K562 (cell line): ENCODE measurements around the gene LAMTOR4. TPM values are rescaled to one million over a fixed set of nuclear protein-coding genes. Genes with fewer than 3 reads are reported as not detected.

Source experiments
- ATAC-seq: fragments of 200-7000 bp; cut with Tn5 transposase; 3 replicates; pipeline ENCODE4 v1.9.1; 2020; ENCODE audit warnings: moderate library complexity
- BruUV-seq: library from RNA; stranded (reverse); fragments of 400-500 nt; replicated peaks from 2 replicates; lab custom pipeline; 2021; lab: Mats Ljungman, UMichigan
- CTCF ChIA-PET: fragments of 300-600 bp; formaldehyde crosslinking; extraction: SDS; loops from one replicate; lab custom pipeline; 2021; ENCODE audit warnings: low intra/inter-chr PET ratio; lab: Yijun Ruan, JAX
- POLR2A ChIA-PET: fragments of 300-600, 350-650 bp; sonication (Branson Sonifier 250); formaldehyde crosslinking; extraction: SDS; loops from one replicate; lab custom pipeline; 2021; ENCODE audit warnings: antibody characterized with exemption, inconsistent platforms; lab: Yijun Ruan, JAX
- DNase-seq, 4 experiments: peaks; one replicate each; pipeline versions ENCODE4 v3.0.0 to v3.0.0-alpha.2; 2011 to 2018; ENCODE audit warnings: low spot score in 3 of 4, mixed read lengths in 3 of 4; ENCODE audit errors: extremely low read depth in 1 of 4
- FAIRE-seq: peaks from 2 replicates; lab custom pipeline; 2011; peaks lifted over from hg19 to GRCh38; lab: Jason Lieb, UNC
- H2AFZ ChIP-seq: 2 replicates; pipeline ENCODE4 v1.6.0; 2011; ENCODE audit warnings: low read depth, low read length, control low read depth, inconsistent platforms
- H3K27ac ChIP-seq: fragments of 200-600 bp; 3 replicates; pipeline ENCODE4 v1.8.0; 2011; ENCODE audit warnings: low read depth, mild to moderate bottlenecking, control low read depth, inconsistent platforms, low read length, moderate library complexity, mixed read lengths; ENCODE audit errors: extremely low read depth
- H3K27me3 ChIP-seq, 2 experiments: fragments of 300-600 bp in 1 of 2; 2 replicates in 1 of 2; 3 replicates in 1 of 2; pipeline versions ENCODE4 v1.6.0 to v1.8.0; 2011; ENCODE audit warnings: inconsistent platforms in 2 of 2, low read length in 2 of 2, mild to moderate bottlenecking in 1 of 2, mixed read lengths in 1 of 2, moderate library complexity in 1 of 2; ENCODE audit not compliant: control insufficient read depth in 2 of 2, insufficient read depth in 2 of 2
- H3K36me3 ChIP-seq: fragments of 300-600 bp; 3 replicates; pipeline ENCODE4 v1.8.0; 2011; ENCODE audit warnings: mild to moderate bottlenecking, low read length, inconsistent platforms; ENCODE audit not compliant: control insufficient read depth, insufficient read depth
- H3K4me1 ChIP-seq, 2 experiments: fragments of 200-600 bp in 1 of 2; replicated peaks in 1 of 2; 2 replicates in 1 of 2; 3 replicates in 1 of 2; pipeline versions ENCODE4 v1.5.1 to v1.8.0; 2011; ENCODE audit warnings: inconsistent platforms in 2 of 2, low read length in 2 of 2, mild to moderate bottlenecking in 1 of 2, mixed read lengths in 1 of 2, moderate library complexity in 1 of 2; ENCODE audit not compliant: control insufficient read depth in 2 of 2, insufficient read depth in 2 of 2
- H3K4me2 ChIP-seq: 2 replicates; pipeline ENCODE4 v1.6.1; 2011; ENCODE audit warnings: low read length, control low read depth, inconsistent platforms, mixed read lengths; ENCODE audit not compliant: insufficient read depth
- H3K4me3 ChIP-seq: fragments of 200-600 bp; sonication (generic), shearing (Covaris generic); 2 replicates; pipeline ENCODE4 v1.5.1; 2016; ENCODE audit warnings: control low read depth, inconsistent platforms
- H3K79me2 ChIP-seq: fragments of 200-600 bp; 3 replicates; pipeline ENCODE4 v1.8.0; 2011; ENCODE audit warnings: low read length, inconsistent platforms; ENCODE audit not compliant: control insufficient read depth, insufficient read depth
- H3K9ac ChIP-seq, 2 experiments: 2 replicates each; pipeline versions ENCODE4 v1.6.0 to v1.6.1; 2011; ENCODE audit warnings: low read depth in 2 of 2, low read length in 2 of 2, control low read depth in 1 of 2, inconsistent platforms in 1 of 2, mild to moderate bottlenecking in 1 of 2, mixed read lengths in 1 of 2; ENCODE audit not compliant: insufficient read depth in 1 of 2
- H3K9me1 ChIP-seq: one replicate; pipeline ENCODE4 v1.6.0; 2011; ENCODE audit warnings: inconsistent platforms, mild to moderate bottlenecking, low read length, moderate library complexity; ENCODE audit not compliant: control insufficient read depth, insufficient read depth
- H3K9me3 ChIP-seq: replicated peaks from 2 replicates; pipeline ENCODE4 v1.5.1; 2011; ENCODE audit warnings: low read depth, low read length, inconsistent platforms; ENCODE audit not compliant: control insufficient read depth, insufficient read depth
- H4K20me1 ChIP-seq: replicated peaks from 2 replicates; pipeline ENCODE4 v1.6.1; 2011; ENCODE audit warnings: low read length, inconsistent platforms, mixed read lengths; ENCODE audit not compliant: control insufficient read depth, insufficient read depth
- C11orf30 ChIP-seq: fragments of 450-650 bp; IDR thresholded peaks from 2 replicates; pipeline ENCODE4 v1.6.1; 2016; ENCODE audit warnings: low read depth, mild to moderate bottlenecking
- CGGBP1 ChIP-seq: fragments of 250-450 bp; sonication (Bioruptor Pico); IDR thresholded peaks from 2 replicates; pipeline ENCODE4 v1.9.0; 2021; ENCODE audit warnings: mild to moderate bottlenecking
- CTBP1 ChIP-seq: fragments of 450-650 bp; IDR thresholded peaks from 2 replicates; pipeline ENCODE4 v1.6.1; 2016; ENCODE audit warnings: borderline replicate concordance
- ELF2 ChIP-seq: fragments of 250-450 bp; sonication (Bioruptor Pico); IDR thresholded peaks from 2 replicates; pipeline ENCODE4 v1.5.0; 2021; ENCODE audit warnings: mild to moderate bottlenecking
- FOXM1 ChIP-seq, 2 experiments: fragments of 450-650 bp in 1 of 2; sonication (generic) in 1 of 2; formaldehyde crosslinking in 1 of 2; IDR thresholded peaks; 2 replicates each; pipeline versions ENCODE4 v1.6.1 to v1.9.0; 2017 to 2022; ENCODE audit warnings: low read depth in 2 of 2, mild to moderate bottlenecking in 2 of 2, missing genetic modification reagents in 1 of 2, moderate library complexity in 1 of 2
- JUN ChIP-seq, 2 experiments: sonication (generic) in 1 of 2; formaldehyde crosslinking in 1 of 2; IDR thresholded peaks; 2 replicates each; pipeline versions ENCODE4 v1.6.1 to v1.8.0; 2012 to 2022; ENCODE audit warnings: borderline replicate concordance in 2 of 2, mild to moderate bottlenecking in 2 of 2, improper control_type of control experiment in 1 of 2, low read depth in 1 of 2, low read length in 1 of 2, missing genetic modification reagents in 1 of 2
- RCOR1 ChIP-seq, 2 experiments: IDR thresholded peaks; 2 replicates each; pipeline ENCODE4 v1.6.1; 2012; ENCODE audit warnings: low read depth in 2 of 2, low read length in 2 of 2, borderline replicate concordance in 1 of 2, improper control_type of control experiment in 1 of 2
- RFX5 ChIP-seq: IDR thresholded peaks from 2 replicates; pipeline ENCODE4 v1.6.1; 2011; ENCODE audit warnings: low read depth, mild to moderate bottlenecking, improper control_type of control experiment, low read length
- SPI1 ChIP-seq: IDR thresholded peaks from 2 replicates; pipeline ENCODE4 v1.6.1; 2011; ENCODE audit warnings: low read depth, low read length, control low read depth, borderline replicate concordance
- SUPT5H ChIP-seq: fragments of 450-650 bp; IDR thresholded peaks from 2 replicates; pipeline ENCODE4 v1.6.1; 2016
- TCF3 ChIP-seq: sonication (generic); formaldehyde crosslinking; IDR thresholded peaks from 2 replicates; pipeline ENCODE4 v1.4.0; 2020; ENCODE audit warnings: mild to moderate bottlenecking, missing genetic modification reagents
- TEAD2 ChIP-seq: fragments of 450-650 bp; IDR thresholded peaks from 2 replicates; pipeline ENCODE4 v1.6.1; 2016; ENCODE audit warnings: missing genetic modification characterization, control low read depth, missing compliant biosample characterization
- TEAD4 ChIP-seq, 2 experiments: sonication (generic) in 1 of 2; formaldehyde crosslinking in 1 of 2; IDR thresholded peaks; 2 replicates each; pipeline versions ENCODE4 v1.6.1 to v1.8.0; 2012 to 2022; ENCODE audit warnings: borderline replicate concordance in 1 of 2, inconsistent platforms in 1 of 2, low read length in 1 of 2, mild to moderate bottlenecking in 1 of 2, missing genetic modification reagents in 1 of 2
- VEZF1 ChIP-seq: fragments of 200-800 bp; sonication (Bioruptor generic); IDR thresholded peaks from 2 replicates; pipeline ENCODE4 v1.6.1; 2017; ENCODE audit warnings: missing genetic modification characterization, missing compliant biosample characterization
- YY1 ChIP-seq, 3 experiments: IDR thresholded peaks; 2 replicates each; pipeline ENCODE4 v1.6.1; 2011; ENCODE audit warnings: low read length in 2 of 3, mild to moderate bottlenecking in 2 of 3, moderate library complexity in 2 of 3, borderline replicate concordance in 1 of 3, control low read depth in 1 of 3, low read depth in 1 of 3; ENCODE audit not compliant: insufficient read depth in 3 of 3, insufficient replicate concordance in 2 of 3, control insufficient read depth in 1 of 3, insufficient read length in 1 of 3; ENCODE audit errors: extremely low read depth in 1 of 3
- ZBTB7A ChIP-seq: IDR thresholded peaks from 2 replicates; pipeline ENCODE4 v1.6.1; 2011; ENCODE audit warnings: low read depth, mild to moderate bottlenecking, low read length, moderate library complexity, borderline replicate concordance; ENCODE audit not compliant: control insufficient read depth
- ZFX ChIP-seq: sonication (generic); formaldehyde crosslinking; IDR thresholded peaks from 2 replicates; pipeline ENCODE4 v1.8.0; 2022; ENCODE audit warnings: mild to moderate bottlenecking, missing genetic modification reagents, moderate library complexity
- ZKSCAN1 ChIP-seq: fragments of 150-350 bp; IDR thresholded peaks from 2 replicates; pipeline ENCODE4 v1.6.1; 2016; ENCODE audit warnings: low read depth, low read length
- ZNF197 ChIP-seq: fragments of 200-800 bp; sonication (Bioruptor generic); IDR thresholded peaks from 2 replicates; pipeline ENCODE4 v1.6.1; 2016; ENCODE audit warnings: low read depth, missing genetic modification characterization, missing compliant biosample characterization
- WGBS: fragments of 100-300 bp; shearing (Covaris generic); methylation state at CpG from one replicate; pipeline ENCODE4 v1.1.6; 2016; ENCODE audit warnings: low coverage, mixed read lengths; ENCODE audit not compliant: insufficient coverage; ENCODE audit errors: missing lambda C conversion rate; 5-methylcytosine and 5-hydroxymethylcytosine counted together
- in situ Hi-C: fragments of 300-500 bp; cut with MboI; formaldehyde crosslinking; loops from 4 replicates; pipeline ENCODE4 v1.15.0; 2018; ENCODE audit warnings: inconsistent platforms, mixed read lengths
- intact Hi-C: fragments of 100-400 bp; cut with micrococcal nuclease; formaldehyde crosslinking; loops from 2 replicates; pipeline ENCODE4 v1.14.2; 2022
- polyA plus RNA-seq, 8 experiments: library from polyadenylated mRNA; depleted of rRNA in 4 of 8; stranded (reverse) in 5 of 8; unstranded in 3 of 8; fragments of >200 nt; fragmentation: Nextera tagmentation in 2 of 8; fragmentation: Illumina TruSeq in 1 of 8; extraction: Ambion mirVana in 2 of 8; extraction: Trizol in 1 of 8; gene quantifications; 2 replicates each; pipeline versions ENCODE4 v1.2.1 to v1.2.3, GENCODE V29; 2011 to 2014; ENCODE audit warnings: inconsistent platforms in 1 of 8, missing spikeins in 1 of 8
- total RNA-seq, 7 experiments: library from RNA; depleted of rRNA in 6 of 7; stranded (reverse); fragments of >200 nt in 6 of 7; fragmentation: Illumina TruSeq in 2 of 7; extraction: Trizol in 2 of 7; gene quantifications; 2 replicates each; pipeline versions ENCODE4 v1.2.1 to v1.2.3, GENCODE V29; 2011 to 2021; ENCODE audit warnings: low replicate concordance in 1 of 7

The LAMTOR4 gene
- total and polyA plus RNA-seq, 9 of the 15 experiments (the other 6 are each of a cell fraction or from before 2014, with no cell fraction given) = 79.6 to 314 (median 195) TPM

- Histone ChIP-seq H3K9me1 (no peaks in the 10 kb centered on the region), H3K27ac (peak overlapping the region; percentile 65), H2AFZ (peak overlapping the region; percentile 71), H3K79me2 (peaks cover 36% of the 10 kb centered on the region), H3K4me1 (peaks cover 35 to 69% of the 10 kb centered on the region in 2 experiments), H3K36me3 (no peaks in the 10 kb centered on the region; the same call in 2 of the 3 replicates), H3K4me3 (no peak overlapping the region), H3K9me3 (no peaks in the 10 kb centered on the region), H3K4me2 (peak overlapping the region; percentile 36), H3K27me3 (no peaks in the 10 kb centered on the region), H3K9ac (peak overlapping the region in 1 of 2 experiments; percentile 85; a peak in 2 of 4 replicates), H4K20me1 (0 out of 2 replicates have a peak, but pooled peaks cover 4% of the 10 kb centered on the region)
- no peak for ATAC-seq
- CTCF ChIA-PET = no interaction called here
- WGBS = 64% methylated on average over 1 of the region's 1 CpG
- no TSS peak for BruUV-seq
- DNase-seq = peak in 3 of 4 experiments; percentile 21 to 71 (median 61)
- intact Hi-C loops = no loop called here
- FAIRE-seq = no peak
- POLR2A ChIA-PET = interaction anchor here (0.6 to 5.7 kb wide), 5 partner anchors 19 to 618 kb away, joined by 3 to 45 read pairs (median 3); partner anchors contain the start of genes AP4M1, MCM7 and ZNF3
- in situ Hi-C loops = no loop called here
- TF ChIP-seq ZBTB7A = peak; percentile 37; the same call in 1 of the 2 replicates
- TF ChIP-seq TEAD2 (tag) = no peak
- no peak for TF ChIP-seq C11orf30
- TF ChIP-seq CGGBP1 (CRISPR knock-in tag) = no peak
- TF ChIP-seq FOXM1 (IDR thresholded peaks at IDR 0.05; ENCODE audit: low read depth) = no peak
- TF ChIP-seq FOXM1 (CRISPR knock-in tag; IDR thresholded peaks at IDR 0.05; ENCODE audit: low read depth) = no peak
- peak in 1 of 3 experiments; percentile 49 for TF ChIP-seq YY1 (IDR thresholded peaks at IDR 0.05; ENCODE audit: borderline replicate concordance in 1 of 3, control insufficient read depth in 1 of 3, extremely low read depth in 1 of 3, insufficient read depth in 3 of 3, insufficient read length in 1 of 3, insufficient replicate concordance in 2 of 3, low read depth in 1 of 3, low read length in 2 of 3)
- peak in 1 of 2 experiments; percentile 24; a peak in 1 of 4 replicates for TF ChIP-seq RCOR1 (IDR thresholded peaks at IDR 0.05; ENCODE audit: borderline replicate concordance in 1 of 2, low read depth in 2 of 2, low read length in 2 of 2)
- TF ChIP-seq CTBP1 = 0 out of 2 replicates have a peak, but pooled peaks have one; percentile 37
- TF ChIP-seq VEZF1 (CRISPR knock-in tag) = peak; percentile 82
- no peak for TF ChIP-seq ZNF197
- TF ChIP-seq JUN (IDR thresholded peaks at IDR 0.05; ENCODE audit: borderline replicate concordance, low read depth, low read length) = no peak
- TF ChIP-seq JUN (CRISPR knock-in tag; IDR thresholded peaks at IDR 0.05; ENCODE audit: borderline replicate concordance) = no peak
- TF ChIP-seq ZFX (CRISPR knock-in tag) = no peak
- TF ChIP-seq ZKSCAN1 = no peak
- no peak for TF ChIP-seq TCF3 (CRISPR knock-in tag)
- TF ChIP-seq ELF2 (CRISPR knock-in tag) = no peak
- TF ChIP-seq SPI1 = peak; percentile 73
- TF ChIP-seq SUPT5H = no peak
- TF ChIP-seq RFX5 = no peak
- TF ChIP-seq TEAD4 (IDR thresholded peaks at IDR 0.05; ENCODE audit: low read length) = peak; percentile 34; the same call in 1 of the 2 replicates
- TF ChIP-seq TEAD4 (CRISPR knock-in tag; IDR thresholded peaks at IDR 0.05; ENCODE audit: borderline replicate concordance) = no peak
Observed at GRCh38 chr7:100122568-100122967, 26.1 kb upstream of the LAMTOR4 start.
